RWPE2 (cell line): ENCODE measurements around the gene PANK1.
"Not testable (repeated sequence)": the region's sequence is repeated elsewhere in the genome, so short reads cannot be mapped to it uniquely, and the experiment has no call there.

Experiments used
- ATAC-seq: fragments of 200-7000 bp; cut with Tn5 transposase; 3 replicates; pipeline ENCODE4 v1.9.1; 2021; ENCODE audit warnings: low read depth
- DNase-seq: peaks from one replicate; pipeline ENCODE4 v3.0.0-alpha.2; 2020; ENCODE audit warnings: low spot score
- H3K27ac ChIP-seq: fragments of 450-650 bp; 2 replicates; pipeline ENCODE4 v1.5.1; 2017; ENCODE audit warnings: mild to moderate bottlenecking; ENCODE audit not compliant: poor library complexity, severe bottlenecking
- H3K27me3 ChIP-seq: fragments of 250-450 bp; sonication (Bioruptor Pico); 2 replicates; pipeline ENCODE4 v1.5.1; 2021; ENCODE audit warnings: mild to moderate bottlenecking, moderate library complexity; ENCODE audit not compliant: insufficient read depth, poor library complexity, severe bottlenecking
- H3K36me3 ChIP-seq: fragments of 250-450 bp; sonication (Bioruptor Pico); 2 replicates; pipeline ENCODE4 v1.5.1; 2020; ENCODE audit warnings: low read depth, mild to moderate bottlenecking, moderate library complexity
- H3K4me1 ChIP-seq: fragments of 250-450 bp; sonication (Bioruptor Pico); 2 replicates; pipeline ENCODE4 v1.5.1; 2021; ENCODE audit warnings: mild to moderate bottlenecking, moderate library complexity; ENCODE audit not compliant: insufficient read depth, poor library complexity, severe bottlenecking
- H3K4me3 ChIP-seq: fragments of 250-450 bp; sonication (Bioruptor Pico); 2 replicates; pipeline ENCODE4 v1.5.1; 2021; ENCODE audit warnings: mild to moderate bottlenecking, moderate library complexity; ENCODE audit not compliant: severe bottlenecking
- H3K9me3 ChIP-seq: fragments of 250-450 bp; sonication (Bioruptor Pico); 2 replicates; pipeline ENCODE4 v1.5.1; 2021; ENCODE audit warnings: mild to moderate bottlenecking, moderate library complexity; ENCODE audit not compliant: severe bottlenecking
- TF ChIP-seq, protein P1 (sequence below): fragments of 450-650 bp; IDR thresholded peaks from one replicate; pipeline ENCODE4 v1.5.1; 2017; ENCODE audit warnings: mild to moderate bottlenecking, moderate library complexity; ENCODE audit not compliant: poor library complexity, severe bottlenecking

The PANK1 gene

DNA sequence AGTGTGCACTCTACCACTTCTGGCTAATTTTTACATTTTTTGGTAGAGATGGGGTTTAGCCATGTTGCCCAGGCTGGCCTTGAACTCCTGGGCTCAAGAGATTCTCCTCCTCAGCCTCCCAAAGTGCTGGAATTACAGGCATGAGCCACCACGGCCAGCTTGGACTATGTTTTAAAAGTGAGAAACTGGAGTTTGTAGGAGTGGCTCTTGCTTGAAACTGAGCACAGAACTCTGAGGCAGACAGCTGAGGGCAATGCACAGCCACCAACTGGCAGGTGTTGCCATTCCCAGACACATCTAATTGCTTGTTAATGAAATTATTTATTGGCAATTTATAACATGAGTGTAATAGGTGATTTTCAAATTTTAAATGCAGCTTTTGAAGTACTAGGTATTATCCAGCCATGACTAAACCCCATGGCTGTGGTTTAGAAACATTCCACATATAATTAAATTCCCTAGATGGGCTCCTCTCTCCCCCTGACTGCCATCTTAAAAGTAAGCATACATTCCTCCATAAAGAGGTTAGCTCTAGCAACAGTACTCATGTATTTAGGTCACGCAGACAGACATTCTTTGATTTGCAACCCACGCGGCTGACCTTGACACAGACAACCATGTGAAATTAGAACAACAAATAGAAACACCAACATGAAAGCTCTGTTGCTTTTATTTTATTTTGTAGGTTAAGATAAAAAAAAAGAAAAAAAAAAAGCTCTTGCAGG lies 19.8 kb downstream of the PANK1 start:
- Histone ChIP-seq H3K27me3 (no peaks in the 10 kb centered on the region), H3K9me3 (no peaks in the 10 kb centered on the region), H3K27ac (no peak overlapping the region), H3K4me3 (no peak overlapping the region), H3K36me3 (no peaks in the 10 kb centered on the region), H3K4me1 (no peaks in the 10 kb centered on the region)
- DNase-seq (no peak), ATAC-seq (no peak)
- TF ChIP-seq, protein P1, sequence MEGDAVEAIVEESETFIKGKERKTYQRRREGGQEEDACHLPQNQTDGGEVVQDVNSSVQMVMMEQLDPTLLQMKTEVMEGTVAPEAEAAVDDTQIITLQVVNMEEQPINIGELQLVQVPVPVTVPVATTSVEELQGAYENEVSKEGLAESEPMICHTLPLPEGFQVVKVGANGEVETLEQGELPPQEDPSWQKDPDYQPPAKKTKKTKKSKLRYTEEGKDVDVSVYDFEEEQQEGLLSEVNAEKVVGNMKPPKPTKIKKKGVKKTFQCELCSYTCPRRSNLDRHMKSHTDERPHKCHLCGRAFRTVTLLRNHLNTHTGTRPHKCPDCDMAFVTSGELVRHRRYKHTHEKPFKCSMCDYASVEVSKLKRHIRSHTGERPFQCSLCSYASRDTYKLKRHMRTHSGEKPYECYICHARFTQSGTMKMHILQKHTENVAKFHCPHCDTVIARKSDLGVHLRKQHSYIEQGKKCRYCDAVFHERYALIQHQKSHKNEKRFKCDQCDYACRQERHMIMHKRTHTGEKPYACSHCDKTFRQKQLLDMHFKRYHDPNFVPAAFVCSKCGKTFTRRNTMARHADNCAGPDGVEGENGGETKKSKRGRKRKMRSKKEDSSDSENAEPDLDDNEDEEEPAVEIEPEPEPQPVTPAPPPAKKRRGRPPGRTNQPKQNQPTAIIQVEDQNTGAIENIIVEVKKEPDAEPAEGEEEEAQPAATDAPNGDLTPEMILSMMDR: no peak

DNA sequence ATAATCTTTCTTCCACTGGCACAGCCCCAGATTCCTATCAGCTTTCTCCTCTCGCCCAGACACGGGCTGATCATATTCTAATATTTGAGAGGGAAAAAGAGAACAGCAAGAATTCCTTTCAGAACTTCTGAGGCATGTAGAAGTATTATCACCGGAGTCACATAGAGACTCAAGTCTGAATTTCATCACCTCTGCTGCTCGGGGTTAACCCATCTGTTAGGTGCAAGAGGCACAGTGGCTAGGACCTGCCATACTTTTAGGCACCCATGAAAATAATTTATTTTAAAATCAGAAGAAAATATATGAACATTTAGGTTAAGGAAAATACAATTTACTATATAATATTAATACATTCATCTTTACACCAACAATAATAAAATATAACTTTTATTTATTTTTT lies 21.0 kb downstream of the PANK1 start:
- TF ChIP-seq, protein P1: no peak
- DNase-seq (no peak), ATAC-seq (no peak)
- Histone ChIP-seq H3K27me3 (no peaks in the 10 kb centered on the region), H3K36me3 (no peaks in the 10 kb centered on the region), H3K9me3 (no peaks in the 10 kb centered on the region), H3K4me1 (no peaks in the 10 kb centered on the region), H3K27ac (no peak overlapping the region), H3K4me3 (no peak overlapping the region)

DNA sequence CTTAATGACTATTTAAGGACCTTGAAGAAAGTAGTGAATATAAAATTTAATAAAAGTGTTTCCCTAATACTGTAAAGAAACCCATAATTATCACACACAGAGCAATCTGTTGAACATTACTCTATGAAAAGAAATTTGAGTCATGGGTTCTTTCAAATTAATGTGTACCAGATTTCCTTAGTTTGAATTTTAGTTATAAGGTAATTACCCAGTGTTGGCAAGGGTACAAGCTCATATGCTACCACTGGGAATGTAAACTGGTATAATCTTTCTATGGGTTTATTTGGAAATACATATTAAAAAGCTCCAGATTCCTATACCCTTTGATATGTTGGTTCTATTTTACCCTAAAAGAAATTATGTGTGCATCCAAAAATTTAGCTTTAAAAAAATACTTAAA lies 22.9 kb downstream of the PANK1 start:
- no peaks in the 10 kb centered on the region for H3K4me1 ChIP-seq
- TF ChIP-seq, protein P1: no peak
- no peak for ATAC-seq
- DNase-seq: no peak
- H3K9me3 ChIP-seq: no peaks in the 10 kb centered on the region
- no peaks in the 10 kb centered on the region for H3K36me3 ChIP-seq
- H3K27me3 ChIP-seq: no peaks in the 10 kb centered on the region
- H3K27ac ChIP-seq: no peak overlapping the region
- no peak overlapping the region for H3K4me3 ChIP-seq

DNA sequence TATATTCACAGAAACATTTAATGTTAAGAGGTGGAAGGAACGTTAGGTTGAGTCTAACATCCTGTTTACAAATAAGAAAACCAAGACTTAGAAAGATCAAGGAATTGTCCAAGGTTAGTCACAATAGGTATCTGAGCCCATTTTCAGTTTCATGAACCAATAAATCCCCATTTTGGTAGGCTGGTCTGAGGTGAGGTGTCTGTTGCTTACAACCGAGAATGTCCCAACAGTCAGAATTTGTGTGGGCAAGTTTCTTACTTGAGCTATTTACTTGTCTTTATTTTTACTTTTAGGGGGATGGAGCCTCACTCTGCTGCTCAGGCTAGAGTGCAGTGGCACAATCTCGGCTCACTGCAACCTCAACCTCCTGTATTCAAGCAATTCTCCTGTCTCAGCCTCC lies 23.6 kb downstream of the PANK1 start:
- no peaks in the 10 kb centered on the region for H3K4me1 ChIP-seq
- H3K27me3 ChIP-seq: no peaks in the 10 kb centered on the region
- no peak overlapping the region for H3K27ac ChIP-seq
- no peaks in the 10 kb centered on the region for H3K36me3 ChIP-seq
- no peaks in the 10 kb centered on the region for H3K9me3 ChIP-seq
- no peak for DNase-seq
- H3K4me3 ChIP-seq: no peak overlapping the region
- TF ChIP-seq, protein P1: no peak
- ATAC-seq: no peak

DNA sequence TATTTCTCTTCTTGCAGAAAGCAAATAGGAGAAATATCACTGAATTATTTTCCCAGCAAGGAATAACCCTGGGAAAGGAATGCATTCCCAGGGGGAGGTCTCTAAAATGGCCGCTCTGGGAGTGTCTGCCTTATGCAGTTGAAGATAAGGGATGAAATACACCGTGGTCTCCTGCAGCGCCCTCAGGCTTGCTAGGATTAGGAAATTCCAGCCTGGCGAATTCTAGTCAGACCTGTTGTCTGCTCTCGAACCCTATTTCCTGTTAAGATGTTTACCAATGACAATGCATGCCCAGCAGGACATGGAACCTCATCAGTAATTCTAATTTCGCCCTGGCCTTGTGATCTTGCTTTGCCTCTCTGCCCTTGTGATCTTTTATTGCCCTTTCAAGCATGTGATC lies 24.7 kb downstream of the PANK1 start:
- H3K27ac ChIP-seq, DNase-seq, H3K4me3 ChIP-seq, H3K27me3 ChIP-seq, H3K36me3 ChIP-seq, H3K9me3 ChIP-seq, ATAC-seq, H3K4me1 ChIP-seq: not testable (repeated sequence)
